Measurements from ENCODE around the gene ZNF362. TPM values are rescaled to one million over a fixed set of nuclear protein-coding genes. Genes with fewer than 3 reads are reported as not detected.

ZNF362 gene
- total and polyA plus RNA-seq, 2 of the 13 experiments (the other 11 are each of a cell fraction or from before 2014, with no cell fraction given) = 8.3 to 14.2 TPM

- TF ChIP-seq ZNF33B (CRISPR knock-in tag; IDR thresholded peaks at IDR 0.05) (no peak), KLF11 (CRISPR knock-in tag; IDR thresholded peaks at IDR 0.05) (no peak; the same call in 1 of the 2 replicates), RXRB (CRISPR knock-in tag; IDR thresholded peaks at IDR 0.05; ENCODE audit: borderline replicate concordance) (peak; percentile 92), HNRNPL (IDR thresholded peaks at IDR 0.05; ENCODE audit: low read depth, low read length) (peak; percentile 58; the same call in 1 of the 2 replicates), THAP7 (CRISPR knock-in tag; IDR thresholded peaks at IDR 0.05) (no peak; the same call in 1 of the 2 replicates)
These were observed 85.9 kb downstream of the ZNF362 start (continued) for GRCh38 chr1:33342041-33342723.

- peaks cover 2 to 22% of the 10 kb centered on the region in 2 experiments; a peak in 3 of 5 replicates for H3K36me3 ChIP-seq (replicated peaks in 1 of 2; ENCODE audit: control insufficient read depth in 1 of 2, insufficient read depth in 2 of 2, low read length in 2 of 2)
- peaks cover 97% of the 10 kb centered on the region for H3K4me1 ChIP-seq (ENCODE audit: insufficient read depth, low read length)
- no peaks in the 10 kb centered on the region; a peak in 1 of 5 replicates for H3K27me3 ChIP-seq (ENCODE audit: control insufficient read depth in 1 of 2, insufficient read depth in 2 of 2, low read length in 2 of 2)
- 75% methylated on average over 5 of the region's 5 CpGs for WGBS (ENCODE audit: low lambda C conversion rate)
- CTCF ChIA-PET (ENCODE audit: low intra/inter-chr PET ratio, low total read pairs) = no interaction called here
- H2AFZ ChIP-seq (ENCODE audit: low read length) = no peak overlapping the region
- peaks cover 90% of the 10 kb centered on the region for H3K79me2 ChIP-seq (ENCODE audit: insufficient read depth, low read length)
- no TSS peak for BruUV-seq (replicated peaks)
- ATAC-seq = no peak
- POLR2A ChIA-PET = interaction anchor here (0.7 to 1.2 kb wide), 3 partner anchors 88 to 216 kb away, joined by 3 read pairs; no protein-coding TSS in a partner anchor
- no peak overlapping the region for H3K4me3 ChIP-seq (replicated peaks in 1 of 3; ENCODE audit: insufficient read depth in 1 of 3, low read depth in 2 of 3, low read length in 3 of 3)
- H3K27ac ChIP-seq (ENCODE audit: extremely low read length, insufficient read depth, low read length) = peak overlapping the region; percentile 47
- no peak for FAIRE-seq
- DNase-seq (ENCODE audit: low spot score) = no peak
- peaks cover 38% of the 10 kb centered on the region for H4K20me1 ChIP-seq (ENCODE audit: insufficient read depth, low read length)
- peak overlapping the region; percentile 16; the same call in 1 of the 2 replicates for H3K4me2 ChIP-seq (ENCODE audit: low read depth, low read length)
- H3K9me3 ChIP-seq (ENCODE audit: low read length) = no peaks in the 10 kb centered on the region
- H3K9ac ChIP-seq (ENCODE audit: insufficient read depth, low read depth, low read length) = no peak overlapping the region
- in situ Hi-C loops (cut with HindIII; ENCODE audit: extremely low pct_ligation_motif_present, low pct_unique_long_range_greater_than_20kb) = no loop called here
- intact Hi-C loops (cut with micrococcal nuclease; ENCODE audit: unreplicated experiment) = no loop called here
- TF ChIP-seq NKX3-1 (CRISPR knock-in tag; IDR thresholded peaks at IDR 0.05) (no peak), ZSCAN30 (CRISPR knock-in tag; IDR thresholded peaks at IDR 0.05) (no peak), NFYB (CRISPR knock-in tag; IDR thresholded peaks at IDR 0.05) (no peak), TBL1XR1 (IDR thresholded peaks at IDR 0.05; ENCODE audit: borderline replicate concordance, low read length, partially characterized antibody) (no peak), ZBTB38 (CRISPR knock-in tag; IDR thresholded peaks at IDR 0.05) (peak; percentile 73), PHF21A (CRISPR knock-in tag; IDR thresholded peaks at IDR 0.05) (no peak), ZNF790 (CRISPR knock-in tag; IDR thresholded peaks at IDR 0.05; ENCODE audit: borderline replicate concordance) (no peak)
- TF ChIP-seq, protein P1, sequence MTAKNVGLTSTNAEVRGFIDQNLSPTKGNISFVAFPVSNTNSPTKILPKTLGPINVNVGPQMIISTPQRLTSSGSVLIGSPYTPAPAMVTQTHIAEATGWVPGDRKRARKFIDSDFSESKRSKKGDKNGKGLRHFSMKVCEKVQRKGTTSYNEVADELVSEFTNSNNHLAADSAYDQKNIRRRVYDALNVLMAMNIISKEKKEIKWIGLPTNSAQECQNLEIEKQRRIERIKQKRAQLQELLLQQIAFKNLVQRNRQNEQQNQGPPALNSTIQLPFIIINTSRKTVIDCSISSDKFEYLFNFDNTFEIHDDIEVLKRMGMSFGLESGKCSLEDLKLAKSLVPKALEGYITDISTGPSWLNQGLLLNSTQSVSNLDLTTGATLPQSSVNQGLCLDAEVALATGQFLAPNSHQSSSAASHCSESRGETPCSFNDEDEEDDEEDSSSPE (CRISPR knock-in tag; IDR thresholded peaks at IDR 0.05) = no peak
- TF ChIP-seq, protein P2, sequence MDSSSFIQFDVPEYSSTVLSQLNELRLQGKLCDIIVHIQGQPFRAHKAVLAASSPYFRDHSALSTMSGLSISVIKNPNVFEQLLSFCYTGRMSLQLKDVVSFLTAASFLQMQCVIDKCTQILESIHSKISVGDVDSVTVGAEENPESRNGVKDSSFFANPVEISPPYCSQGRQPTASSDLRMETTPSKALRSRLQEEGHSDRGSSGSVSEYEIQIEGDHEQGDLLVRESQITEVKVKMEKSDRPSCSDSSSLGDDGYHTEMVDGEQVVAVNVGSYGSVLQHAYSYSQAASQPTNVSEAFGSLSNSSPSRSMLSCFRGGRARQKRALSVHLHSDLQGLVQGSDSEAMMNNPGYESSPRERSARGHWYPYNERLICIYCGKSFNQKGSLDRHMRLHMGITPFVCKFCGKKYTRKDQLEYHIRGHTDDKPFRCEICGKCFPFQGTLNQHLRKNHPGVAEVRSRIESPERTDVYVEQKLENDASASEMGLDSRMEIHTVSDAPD (CRISPR knock-in tag; IDR thresholded peaks at IDR 0.05) = no peak
- TF ChIP-seq, protein P3, sequence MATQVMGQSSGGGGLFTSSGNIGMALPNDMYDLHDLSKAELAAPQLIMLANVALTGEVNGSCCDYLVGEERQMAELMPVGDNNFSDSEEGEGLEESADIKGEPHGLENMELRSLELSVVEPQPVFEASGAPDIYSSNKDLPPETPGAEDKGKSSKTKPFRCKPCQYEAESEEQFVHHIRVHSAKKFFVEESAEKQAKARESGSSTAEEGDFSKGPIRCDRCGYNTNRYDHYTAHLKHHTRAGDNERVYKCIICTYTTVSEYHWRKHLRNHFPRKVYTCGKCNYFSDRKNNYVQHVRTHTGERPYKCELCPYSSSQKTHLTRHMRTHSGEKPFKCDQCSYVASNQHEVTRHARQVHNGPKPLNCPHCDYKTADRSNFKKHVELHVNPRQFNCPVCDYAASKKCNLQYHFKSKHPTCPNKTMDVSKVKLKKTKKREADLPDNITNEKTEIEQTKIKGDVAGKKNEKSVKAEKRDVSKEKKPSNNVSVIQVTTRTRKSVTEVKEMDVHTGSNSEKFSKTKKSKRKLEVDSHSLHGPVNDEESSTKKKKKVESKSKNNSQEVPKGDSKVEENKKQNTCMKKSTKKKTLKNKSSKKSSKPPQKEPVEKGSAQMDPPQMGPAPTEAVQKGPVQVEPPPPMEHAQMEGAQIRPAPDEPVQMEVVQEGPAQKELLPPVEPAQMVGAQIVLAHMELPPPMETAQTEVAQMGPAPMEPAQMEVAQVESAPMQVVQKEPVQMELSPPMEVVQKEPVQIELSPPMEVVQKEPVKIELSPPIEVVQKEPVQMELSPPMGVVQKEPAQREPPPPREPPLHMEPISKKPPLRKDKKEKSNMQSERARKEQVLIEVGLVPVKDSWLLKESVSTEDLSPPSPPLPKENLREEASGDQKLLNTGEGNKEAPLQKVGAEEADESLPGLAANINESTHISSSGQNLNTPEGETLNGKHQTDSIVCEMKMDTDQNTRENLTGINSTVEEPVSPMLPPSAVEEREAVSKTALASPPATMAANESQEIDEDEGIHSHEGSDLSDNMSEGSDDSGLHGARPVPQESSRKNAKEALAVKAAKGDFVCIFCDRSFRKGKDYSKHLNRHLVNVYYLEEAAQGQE (IDR thresholded peaks at IDR 0.05; ENCODE audit: borderline replicate concordance in 1 of 2, low read depth in 1 of 2, low read length in 2 of 2) = no peak
These were observed 87.2 kb downstream of the ZNF362 start for GRCh38 chr1:33343539-33343938.

Measured in HepG2 (cell line).